ENCODE measurements around the gene PKP3. TPM values are rescaled to one million over a fixed set of nuclear protein-coding genes. Genes with fewer than 3 reads are reported as not detected.

Gene PKP3
- total RNA-seq, 4 donors from 2014 or later, result 0.33 to 2.8 (median 1.3) TPM

- TF ChIP-seq CTCF (IDR thresholded peaks at IDR 0.05; ENCODE audit: low read depth), result no peak
Observed at GRCh38 chr11:440065-441042, 46.3 kb downstream of the PKP3 start.

GRCh38 chr11:441043-441417 is 47.0 kb downstream of the PKP3 start:
- no peak for TF ChIP-seq CTCF (IDR thresholded peaks at IDR 0.05; ENCODE audit: low read depth)

GRCh38 chr11:441418-442274 is 47.6 kb downstream of the PKP3 start, which contains the start of gene ANO9:
TSS of gene ANO9 (minus strand) at chr11:442011. CDS start at chr11:441926, 85 bp downstream.
- TF ChIP-seq CTCF (IDR thresholded peaks at IDR 0.05; ENCODE audit: low read depth), result no peak

GRCh38 chr11:442611-443081 is 48.6 kb downstream of the PKP3 start:
- no peak for TF ChIP-seq CTCF (IDR thresholded peaks at IDR 0.05; ENCODE audit: low read depth)

- no peak for TF ChIP-seq CTCF (IDR thresholded peaks at IDR 0.05; ENCODE audit: low read depth)
Observed at GRCh38 chr11:443542-444199, 49.7 kb downstream of the PKP3 start.

GRCh38 chr11:444396-445144 is 50.6 kb downstream of the PKP3 start:
- TF ChIP-seq CTCF (IDR thresholded peaks at IDR 0.05; ENCODE audit: low read depth), result no peak
